ENCODE results near the gene EGR2. TPM values are rescaled to one million over a fixed set of nuclear protein-coding genes. Genes with fewer than 3 reads are reported as not detected.

EGR2 gene
- total and polyA plus RNA-seq, 2 donors (not counting 3 experiments of a cell fraction or from before 2014, with no cell fraction given) = 0.46 to 0.47 TPM

DNA sequence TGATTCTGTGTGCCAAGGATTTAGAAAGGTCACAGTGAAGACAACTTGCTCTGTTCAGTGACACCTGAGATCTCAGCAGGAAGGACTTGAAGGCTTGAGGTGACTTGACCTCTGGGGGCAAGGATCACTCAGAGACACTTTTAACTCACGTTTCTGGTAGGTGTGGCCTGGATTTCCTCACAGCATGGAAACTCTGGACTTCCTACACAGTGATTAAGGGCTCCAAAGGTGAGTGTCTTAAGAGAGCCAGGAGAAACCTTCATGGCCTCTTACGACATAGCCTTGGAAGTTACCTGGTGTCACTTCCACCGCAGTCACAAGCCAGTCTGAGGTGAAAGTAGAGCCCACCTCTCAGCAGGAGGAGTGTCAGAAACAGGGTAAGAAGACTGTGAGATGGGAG is 49.8 kb downstream of the EGR2 start:
- dilution Hi-C loops (cut with MboI; ENCODE audit: extremely low pct_ligation_motif_present, low sequenced_read_pairs) = no loop called here
- POLR2A ChIA-PET = no interaction called here

DNA sequence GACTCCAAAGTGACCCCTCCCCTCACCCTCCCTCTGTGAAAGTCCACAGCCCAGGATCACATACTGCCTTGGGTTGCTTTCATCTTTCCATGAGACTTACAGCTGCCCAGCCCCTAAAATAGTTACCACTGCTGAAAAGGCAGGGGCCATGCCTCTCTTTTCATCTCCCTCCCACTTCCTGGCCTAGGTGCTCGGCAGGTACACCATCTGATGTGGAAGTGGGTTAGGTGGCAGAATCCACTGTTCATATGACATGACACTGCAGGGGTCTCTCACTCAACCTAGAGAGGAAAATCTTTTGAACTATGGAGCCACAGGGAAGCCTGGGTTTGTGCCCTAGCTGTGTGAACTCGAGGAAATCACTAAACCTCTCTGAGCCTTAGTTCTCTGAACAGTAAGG is 50.4 kb downstream of the EGR2 start:
- H3K4me2 ChIP-seq (ENCODE audit: insufficient read depth, low read length) = no peak overlapping the region
- intact Hi-C loops (cut with micrococcal nuclease) (no loop called here), dilution Hi-C loops (cut with MboI; ENCODE audit: extremely low pct_ligation_motif_present, low sequenced_read_pairs) (no loop called here)
- no peak overlapping the region for H3K9ac ChIP-seq (replicated peaks; ENCODE audit: extremely low read depth, insufficient read depth, low read length)
- TF ChIP-seq, protein P1, sequence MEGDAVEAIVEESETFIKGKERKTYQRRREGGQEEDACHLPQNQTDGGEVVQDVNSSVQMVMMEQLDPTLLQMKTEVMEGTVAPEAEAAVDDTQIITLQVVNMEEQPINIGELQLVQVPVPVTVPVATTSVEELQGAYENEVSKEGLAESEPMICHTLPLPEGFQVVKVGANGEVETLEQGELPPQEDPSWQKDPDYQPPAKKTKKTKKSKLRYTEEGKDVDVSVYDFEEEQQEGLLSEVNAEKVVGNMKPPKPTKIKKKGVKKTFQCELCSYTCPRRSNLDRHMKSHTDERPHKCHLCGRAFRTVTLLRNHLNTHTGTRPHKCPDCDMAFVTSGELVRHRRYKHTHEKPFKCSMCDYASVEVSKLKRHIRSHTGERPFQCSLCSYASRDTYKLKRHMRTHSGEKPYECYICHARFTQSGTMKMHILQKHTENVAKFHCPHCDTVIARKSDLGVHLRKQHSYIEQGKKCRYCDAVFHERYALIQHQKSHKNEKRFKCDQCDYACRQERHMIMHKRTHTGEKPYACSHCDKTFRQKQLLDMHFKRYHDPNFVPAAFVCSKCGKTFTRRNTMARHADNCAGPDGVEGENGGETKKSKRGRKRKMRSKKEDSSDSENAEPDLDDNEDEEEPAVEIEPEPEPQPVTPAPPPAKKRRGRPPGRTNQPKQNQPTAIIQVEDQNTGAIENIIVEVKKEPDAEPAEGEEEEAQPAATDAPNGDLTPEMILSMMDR (IDR thresholded peaks at IDR 0.05; ENCODE audit: extremely low read depth in 1 of 2, insufficient read depth in 1 of 2, low read depth in 1 of 2, low read length in 2 of 2) = no peak
- TF ChIP-seq GATA2 (IDR thresholded peaks at IDR 0.05; ENCODE audit: insufficient read depth, insufficient read length, low read depth, low read length) = no peak
- no peak for TF ChIP-seq JUN (IDR thresholded peaks at IDR 0.05; ENCODE audit: borderline replicate concordance, insufficient read depth, insufficient read length, low read depth)
- no peak for TF ChIP-seq EZH2 (IDR thresholded peaks at IDR 0.05; ENCODE audit: borderline replicate concordance, low read depth, low read length, severe bottlenecking)
- no peak for TF ChIP-seq POLR2A (IDR thresholded peaks at IDR 0.05; ENCODE audit: low read depth, low read length)
- no peak for TF ChIP-seq MYC (IDR thresholded peaks at IDR 0.05; ENCODE audit: low read depth, low read length)
- no peak for TF ChIP-seq FOS (IDR thresholded peaks at IDR 0.05; ENCODE audit: borderline replicate concordance, insufficient read depth, low read length)
- TF ChIP-seq, protein P2, sequence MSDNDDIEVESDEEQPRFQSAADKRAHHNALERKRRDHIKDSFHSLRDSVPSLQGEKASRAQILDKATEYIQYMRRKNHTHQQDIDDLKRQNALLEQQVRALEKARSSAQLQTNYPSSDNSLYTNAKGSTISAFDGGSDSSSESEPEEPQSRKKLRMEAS (IDR thresholded peaks at IDR 0.05; ENCODE audit: insufficient read depth, insufficient read length) = no peak
- TF ChIP-seq POLR2AphosphoS5 (IDR thresholded peaks at IDR 0.05; ENCODE audit: insufficient read depth, low read depth, low read length) = no peak
- no peak for FAIRE-seq
- H4K20me1 ChIP-seq (replicated peaks; ENCODE audit: control insufficient read depth, extremely low read depth, insufficient read depth, low read length) = no peaks in the 10 kb centered on the region
- H3K9me3 ChIP-seq (replicated peaks; ENCODE audit: control insufficient read depth, insufficient read depth, low read length) = no peaks in the 10 kb centered on the region
- no peak overlapping the region for H3K27ac ChIP-seq (ENCODE audit: insufficient read depth, low read depth, low read length)
- no TSS peak for BruUV-seq (replicated peaks)
- no peak for DNase-seq (ENCODE audit: low read depth, low spot score)
- H3K4me1 ChIP-seq (ENCODE audit: control insufficient read depth, extremely low read depth, insufficient read depth, low read length) = peaks cover 7% of the 10 kb centered on the region
- no peaks in the 10 kb centered on the region for H3K9me1 ChIP-seq (replicated peaks; ENCODE audit: control insufficient read depth, extremely low read depth, insufficient read depth, low read length)
- ChIA-PET CTCF (no interaction called here), POLR2A (no interaction called here)
- no peaks in the 10 kb centered on the region for H3K36me3 ChIP-seq (ENCODE audit: control insufficient read depth in 2 of 2, extremely low read depth in 1 of 2, insufficient read depth in 2 of 2, low read length in 2 of 2)
- H3K79me2 ChIP-seq (ENCODE audit: control insufficient read depth, insufficient read depth, low read length) = no peaks in the 10 kb centered on the region
- no peak overlapping the region for H2AFZ ChIP-seq (ENCODE audit: low read depth, low read length)
- H3K27me3 ChIP-seq (ENCODE audit: control insufficient read depth in 2 of 2, insufficient read depth in 2 of 2, low read length in 2 of 2) = no peaks in the 10 kb centered on the region
- H3K4me3 ChIP-seq (replicated peaks in 1 of 3; ENCODE audit: insufficient read depth in 1 of 3, low read depth in 1 of 3, low read length in 3 of 3) = no peak overlapping the region

More for the DNA sequence above, 49.8 kb downstream of the EGR2 start:
- no peak overlapping the region for H2AFZ ChIP-seq (ENCODE audit: low read depth, low read length)
- no peak overlapping the region for H3K4me3 ChIP-seq (replicated peaks in 1 of 3; ENCODE audit: insufficient read depth in 1 of 3, low read depth in 1 of 3, low read length in 3 of 3)
- no peak overlapping the region for H3K27ac ChIP-seq (ENCODE audit: insufficient read depth, low read depth, low read length)
- no peaks in the 10 kb centered on the region for H3K27me3 ChIP-seq (ENCODE audit: control insufficient read depth in 2 of 2, insufficient read depth in 2 of 2, low read length in 2 of 2)
- no peak for DNase-seq (ENCODE audit: low read depth, low spot score)
- no peaks in the 10 kb centered on the region for H3K9me3 ChIP-seq (replicated peaks; ENCODE audit: control insufficient read depth, insufficient read depth, low read length)
- no peak for FAIRE-seq
- no peaks in the 10 kb centered on the region for H4K20me1 ChIP-seq (replicated peaks; ENCODE audit: control insufficient read depth, extremely low read depth, insufficient read depth, low read length)
- H3K9me1 ChIP-seq (replicated peaks; ENCODE audit: control insufficient read depth, extremely low read depth, insufficient read depth, low read length) = no peaks in the 10 kb centered on the region
- no peaks in the 10 kb centered on the region for H3K36me3 ChIP-seq (ENCODE audit: control insufficient read depth in 2 of 2, extremely low read depth in 1 of 2, insufficient read depth in 2 of 2, low read length in 2 of 2)
- H3K4me2 ChIP-seq (ENCODE audit: insufficient read depth, low read length) = no peak overlapping the region
- TF ChIP-seq GATA2 (IDR thresholded peaks at IDR 0.05; ENCODE audit: insufficient read depth, insufficient read length, low read depth, low read length) (no peak), MYC (IDR thresholded peaks at IDR 0.05; ENCODE audit: low read depth, low read length) (no peak)
- TF ChIP-seq, protein P2 (IDR thresholded peaks at IDR 0.05; ENCODE audit: insufficient read depth, insufficient read length) = no peak
- peaks cover under 1% of the 10 kb centered on the region for H3K4me1 ChIP-seq (ENCODE audit: control insufficient read depth, extremely low read depth, insufficient read depth, low read length)
- H3K9ac ChIP-seq (replicated peaks; ENCODE audit: extremely low read depth, insufficient read depth, low read length) = no peak overlapping the region
- intact Hi-C loops (cut with micrococcal nuclease) = no loop called here
- no TSS peak for BruUV-seq (replicated peaks)
- no peaks in the 10 kb centered on the region for H3K79me2 ChIP-seq (ENCODE audit: control insufficient read depth, insufficient read depth, low read length)
- CTCF ChIA-PET = no interaction called here
